ENCODE data around the gene RPL36.
"Not testable (repeated sequence)": the region's sequence is repeated elsewhere in the genome, so short reads cannot be mapped to it uniquely, and the experiment has no call there.

RPL36 gene

GRCh38 chr19:5674714-5675113 is 15.4 kb upstream of the RPL36 start:
- DNase-seq (ENCODE audit: low spot score), result no peak

GRCh38 chr19:5676105-5676771 is 13.9 kb upstream of the RPL36 start:
- no peak for DNase-seq (ENCODE audit: low spot score)

- DNase-seq (ENCODE audit: low spot score), result no peak
Measured at GRCh38 chr19:5676772-5677105, 13.4 kb upstream of the RPL36 start.

GRCh38 chr19:5677136-5677535 is 13.0 kb upstream of the RPL36 start:
- no peak for DNase-seq (ENCODE audit: low spot score)

GRCh38 chr19:5677580-5677979 is 12.5 kb upstream of the RPL36 start:
- DNase-seq (ENCODE audit: low spot score), result no peak

GRCh38 chr19:5678071-5678718 is 11.9 kb upstream of the RPL36 start:
- no peak for DNase-seq (ENCODE audit: low spot score)

GRCh38 chr19:5679289-5680083 is 10.6 kb upstream of the RPL36 start:
- no peak for DNase-seq (ENCODE audit: low spot score)

- no peak for DNase-seq (ENCODE audit: low spot score)
Measured at GRCh38 chr19:5680084-5680436, 10.0 kb upstream of the RPL36 start.

- DNase-seq (ENCODE audit: low spot score), result peak; percentile 99
Measured at GRCh38 chr19:5680437-5681368, 9.4 kb upstream of the RPL36 start, which contains the start of the genes HSD11B1L and MICOS13. TSS of gene HSD11B1L (plus strand) at chr19:5681027. CDS start at chr19:5684833, 3,806 bp downstream. TSS of gene MICOS13 (minus strand) at chr19:5680516. CDS start at chr19:5680486, 30 bp downstream.

- no peak for DNase-seq (ENCODE audit: low spot score)
Measured at GRCh38 chr19:5681391-5682106, 8.5 kb upstream of the RPL36 start.

GRCh38 chr19:5682107-5682482 is 8.0 kb upstream of the RPL36 start:
- no peak for DNase-seq (ENCODE audit: low spot score)

GRCh38 chr19:5683177-5683886 is 6.8 kb upstream of the RPL36 start:
- DNase-seq (ENCODE audit: low spot score), result no peak

- DNase-seq (ENCODE audit: low spot score), result no peak
Measured at GRCh38 chr19:5684694-5685430, 5.2 kb upstream of the RPL36 start.

GRCh38 chr19:5686326-5686646 is 3.8 kb upstream of the RPL36 start:
- no peak for DNase-seq (ENCODE audit: low spot score)

GRCh38 chr19:5686647-5687359 is 3.3 kb upstream of the RPL36 start:
- peak; percentile 81 for DNase-seq (ENCODE audit: low spot score)

GRCh38 chr19:5687360-5688198 is 2.5 kb upstream of the RPL36 start:
- DNase-seq (ENCODE audit: low spot score), result no peak

GRCh38 chr19:5688262-5688881 is 1.7 kb upstream of the RPL36 start:
- DNase-seq (ENCODE audit: low spot score), result not testable (repeated sequence)
